B cell (primary cell): ENCODE measurements around the gene NEGR1. TPM values are rescaled to one million over a fixed set of nuclear protein-coding genes. Genes with fewer than 3 reads are reported as not detected.

Experiments
- ATAC-seq: fragments of 200-7000 bp; cut with Tn5 transposase; one replicate; pipeline ENCODE4 v1.10.0; 2021; ENCODE audit warnings: low read depth, mild to moderate bottlenecking, moderate number of reproducible peaks, moderate library complexity
- CTCF ChIA-PET: fragments of 350-600 bp; sonication (Branson Sonifier 250); formaldehyde crosslinking; loops from one replicate; lab custom pipeline; 2021; ENCODE audit warnings: antibody characterized with exemption, inconsistent platforms; lab: Charles Lee
- POLR2A ChIA-PET: fragments of 350-600 bp; sonication (Branson Sonifier 250); formaldehyde crosslinking; loops from one replicate; lab custom pipeline; 2021; ENCODE audit warnings: antibody characterized with exemption; lab: Charles Lee
- DNase-seq: peaks from one replicate; pipeline ENCODE4 v3.0.0; 2013
- H2AFZ ChIP-seq: 2 replicates; pipeline ENCODE4 v1.6.1; 2012; ENCODE audit warnings: mild to moderate bottlenecking, low read depth, low read length; ENCODE audit not compliant: insufficient read depth, poor library complexity, severe bottlenecking
- H3K27ac ChIP-seq, 2 donors: 1 replicate in 1 of 2; 2 replicates in 1 of 2; pipeline ENCODE4 v1.5.1; 2012 to 2013; ENCODE audit warnings: low read length in 2 of 2, mild to moderate bottlenecking in 2 of 2, moderate library complexity in 1 of 2
- H3K27me3 ChIP-seq, 4 experiments: fragments of 200-600 bp in 1 of 4; sonication (generic) in 1 of 4; replicated peaks in 1 of 4; 1 replicate in 2 of 4; 2 replicates in 2 of 4; pipeline versions ENCODE4 v1.6.1 to v1.7.0; 2013 to 2016; ENCODE audit warnings: low read length in 3 of 4, mild to moderate bottlenecking in 2 of 4, mixed read lengths in 1 of 4, moderate library complexity in 1 of 4; ENCODE audit not compliant: insufficient read depth in 4 of 4, control insufficient read depth in 3 of 4; ENCODE audit errors: control extremely low read depth in 1 of 4
- H3K36me3 ChIP-seq, 2 experiments: replicated peaks in 1 of 2; 1 replicate in 1 of 2; 2 replicates in 1 of 2; pipeline versions ENCODE4 v1.6.1 to v1.7.1; 2013; ENCODE audit warnings: low read length in 1 of 2; ENCODE audit not compliant: insufficient read depth in 2 of 2, control insufficient read depth in 1 of 2; ENCODE audit errors: control extremely low read depth in 1 of 2, extremely low read depth in 1 of 2
- H3K4me1 ChIP-seq, 2 donors: fragments of 200-600 bp in 1 of 2; sonication (generic) in 1 of 2; 1 replicate in 1 of 2; 2 replicates in 1 of 2; pipeline versions ENCODE4 v1.5.1 to v1.6.1; 2013 to 2017; ENCODE audit warnings: low read length in 2 of 2; ENCODE audit not compliant: control insufficient read depth in 2 of 2, insufficient read depth in 2 of 2
- H3K4me2 ChIP-seq: replicated peaks from 2 replicates; pipeline ENCODE3; 2012; ENCODE audit warnings: mild to moderate bottlenecking, low read depth, low read length; ENCODE audit not compliant: poor library complexity, severe bottlenecking
- H3K4me3 ChIP-seq, 5 experiments: fragments of 200-600 bp in 1 of 5; sonication (generic) in 1 of 5; 1 replicate in 3 of 5; 2 replicates in 2 of 5; pipeline versions ENCODE4 v1.5.1 to v1.7.0; 2011 to 2016; ENCODE audit warnings: low read length in 4 of 5, mild to moderate bottlenecking in 4 of 5, low read depth in 2 of 5, control low read depth in 1 of 5, moderate library complexity in 1 of 5; ENCODE audit not compliant: insufficient read depth in 1 of 5; ENCODE audit errors: control extremely low read depth in 1 of 5, extremely low read depth in 1 of 5
- H3K79me2 ChIP-seq: fragments of 200-600 bp; sonication (generic); one replicate; pipeline ENCODE4 v1.6.0; 2016; ENCODE audit warnings: low read length; ENCODE audit not compliant: control insufficient read depth, insufficient read depth
- H3K9ac ChIP-seq: fragments of 200-600 bp; sonication (generic); 2 replicates; pipeline ENCODE4 v1.6.1; 2017; ENCODE audit warnings: mild to moderate bottlenecking, low read length, moderate library complexity
- H3K9me3 ChIP-seq, 3 donors: one replicate each; pipeline versions ENCODE4 v1.6.1 to v1.7.1; 2013; ENCODE audit warnings: low read length in 2 of 3; ENCODE audit not compliant: control insufficient read depth in 2 of 3, insufficient read depth in 1 of 3; ENCODE audit errors: control extremely low read depth in 1 of 3
- H4K20me1 ChIP-seq: 2 replicates; pipeline ENCODE4 v1.6.0; 2012; ENCODE audit warnings: mild to moderate bottlenecking, low read length; ENCODE audit not compliant: insufficient read depth, control insufficient read depth, poor library complexity, severe bottlenecking
- H3K27ac Mint-ChIP-seq: one replicate; pipeline ENCODE4 v1.8.0; 2021; ENCODE audit warnings: mixed read lengths
- H3K27me3 Mint-ChIP-seq: one replicate; pipeline ENCODE4 v1.8.0; 2021; ENCODE audit warnings: mixed read lengths
- H3K4me1 Mint-ChIP-seq: one replicate; pipeline ENCODE4 v1.8.0; 2021; ENCODE audit warnings: mixed read lengths
- H3K4me3 Mint-ChIP-seq: one replicate; pipeline ENCODE4 v1.8.0; 2021; ENCODE audit warnings: mixed read lengths
- H3K9me3 Mint-ChIP-seq: one replicate; pipeline ENCODE4 v1.8.0; 2022; ENCODE audit warnings: mixed read lengths; ENCODE audit not compliant: insufficient read depth
- EZH2 ChIP-seq: IDR thresholded peaks from 2 replicates; pipeline ENCODE4 v1.6.1; 2012; ENCODE audit warnings: borderline replicate concordance, low read depth, mild to moderate bottlenecking, moderate library complexity, low read length; ENCODE audit not compliant: insufficient read depth, poor library complexity, severe bottlenecking
- WGBS: methylation state at CpG from one replicate; pipeline ENCODE4 v1.1.5; 2013; ENCODE audit warnings: missing lambda C conversion rate; ENCODE audit not compliant: insufficient coverage; 5-methylcytosine and 5-hydroxymethylcytosine counted together
- intact Hi-C: fragments of 100-400 bp; cut with micrococcal nuclease; formaldehyde crosslinking; loops from one replicate; pipeline ENCODE4 v1.10.0; 2022
- polyA plus RNA-seq: library from polyadenylated mRNA; depleted of rRNA; stranded (reverse); fragments of >200 nt; gene quantifications from 2 replicates; pipeline ENCODE4 v1.2.3, GENCODE V29; 2012
- total RNA-seq, 2 donors: library from RNA; stranded (reverse); fragments of 120-200 nt in 1 of 2; gene quantifications; 1 replicate in 1 of 2; 2 replicates in 1 of 2; pipeline versions ENCODE4 v1.2.3 to v1.2.4, GENCODE V29; 2013 to 2022
- TF ChIP-seq, protein P1 (sequence below): fragments of 200-600 bp; IDR thresholded peaks from one replicate; pipeline ENCODE4 v1.8.0; 2022; ENCODE audit warnings: antibody characterized with exemption, mild to moderate bottlenecking

Gene NEGR1
- total and polyA plus RNA-seq, 2 donors (not counting 1 experiment from before 2014, with no cell fraction given): 0.01 TPM; not detected in 1

- H2AFZ ChIP-seq: no peak overlapping the region
- no peaks in the 10 kb centered on the region for H3K4me1 ChIP-seq
- ATAC-seq (no peak), DNase-seq (no peak)
- no peaks in the 10 kb centered on the region for H3K27me3 Mint-ChIP-seq
- no peaks in the 10 kb centered on the region for H3K9me3 Mint-ChIP-seq
- H3K36me3 ChIP-seq: no peaks in the 10 kb centered on the region
- no peaks in the 10 kb centered on the region for H3K27me3 ChIP-seq
- H3K4me3 ChIP-seq: no peak overlapping the region
- H3K4me2 ChIP-seq: no peak overlapping the region
- H3K27ac ChIP-seq: no peak overlapping the region
- TF ChIP-seq, protein P1, sequence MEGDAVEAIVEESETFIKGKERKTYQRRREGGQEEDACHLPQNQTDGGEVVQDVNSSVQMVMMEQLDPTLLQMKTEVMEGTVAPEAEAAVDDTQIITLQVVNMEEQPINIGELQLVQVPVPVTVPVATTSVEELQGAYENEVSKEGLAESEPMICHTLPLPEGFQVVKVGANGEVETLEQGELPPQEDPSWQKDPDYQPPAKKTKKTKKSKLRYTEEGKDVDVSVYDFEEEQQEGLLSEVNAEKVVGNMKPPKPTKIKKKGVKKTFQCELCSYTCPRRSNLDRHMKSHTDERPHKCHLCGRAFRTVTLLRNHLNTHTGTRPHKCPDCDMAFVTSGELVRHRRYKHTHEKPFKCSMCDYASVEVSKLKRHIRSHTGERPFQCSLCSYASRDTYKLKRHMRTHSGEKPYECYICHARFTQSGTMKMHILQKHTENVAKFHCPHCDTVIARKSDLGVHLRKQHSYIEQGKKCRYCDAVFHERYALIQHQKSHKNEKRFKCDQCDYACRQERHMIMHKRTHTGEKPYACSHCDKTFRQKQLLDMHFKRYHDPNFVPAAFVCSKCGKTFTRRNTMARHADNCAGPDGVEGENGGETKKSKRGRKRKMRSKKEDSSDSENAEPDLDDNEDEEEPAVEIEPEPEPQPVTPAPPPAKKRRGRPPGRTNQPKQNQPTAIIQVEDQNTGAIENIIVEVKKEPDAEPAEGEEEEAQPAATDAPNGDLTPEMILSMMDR: no peak
- TF ChIP-seq EZH2: no peak
- H3K4me3 Mint-ChIP-seq: no peak overlapping the region
- H3K79me2 ChIP-seq: no peaks in the 10 kb centered on the region
- WGBS: 81% methylated on average over 2 of the region's 2 CpGs
- intact Hi-C loops: no loop called here
- H3K27ac Mint-ChIP-seq: no peak overlapping the region
- POLR2A ChIA-PET: no interaction called here
- H4K20me1 ChIP-seq: no peaks in the 10 kb centered on the region
- H3K9ac ChIP-seq: no peak overlapping the region
- H3K9me3 ChIP-seq: no peaks in the 10 kb centered on the region
- CTCF ChIA-PET: no interaction called here
- H3K4me1 Mint-ChIP-seq: no peaks in the 10 kb centered on the region
Measured at GRCh38 chr1:71589005-71589404, 693.3 kb downstream of the NEGR1 start.

GRCh38 chr1:71587961-71588360, 694.4 kb downstream of the NEGR1 start:
- WGBS: no CpG with 5 or more reads among the region's 3 CpGs
- no peak for TF ChIP-seq EZH2
- TF ChIP-seq, protein P1: no peak
- DNase-seq: no peak
- Mint-ChIP-seq H3K9me3 (no peaks in the 10 kb centered on the region), H3K27me3 (no peaks in the 10 kb centered on the region), H3K27ac (no peak overlapping the region), H3K4me1 (no peaks in the 10 kb centered on the region), H3K4me3 (no peak overlapping the region)
- POLR2A ChIA-PET: no interaction called here
- Histone ChIP-seq H3K4me2 (no peak overlapping the region), H2AFZ (no peak overlapping the region), H3K4me3 (no peak overlapping the region), H4K20me1 (no peaks in the 10 kb centered on the region), H3K9me3 (no peaks in the 10 kb centered on the region), H3K4me1 (no peaks in the 10 kb centered on the region), H3K79me2 (no peaks in the 10 kb centered on the region), H3K36me3 (no peaks in the 10 kb centered on the region), H3K27ac (no peak overlapping the region), H3K27me3 (no peaks in the 10 kb centered on the region), H3K9ac (no peak overlapping the region)
- ATAC-seq: no peak
- CTCF ChIA-PET: no interaction called here
- intact Hi-C loops: no loop called here
